Right lobe of liver (tissue), 6 donors: ENCODE data around the gene IAPP. TPM values are rescaled to one million over a fixed set of nuclear protein-coding genes. Genes with fewer than 3 reads are reported as not detected.
A peak's percentile ranks its signal among the peaks of the same experiment; 100 is the strongest.

Experiments
- ATAC-seq, 4 donors: fragments of 200-7000 bp; cut with Tn5 transposase; one replicate each; pipeline ENCODE4 v1.9.1; 2020; ENCODE audit warnings: mild to moderate bottlenecking in 4 of 4, moderate library complexity in 4 of 4
- DNase-seq, 3 donors: peaks; one replicate each; pipeline ENCODE4 v3.0.0-alpha.2; 2020
- H3K27ac ChIP-seq, 3 donors: fragments of 200-600 bp; one replicate each; pipeline ENCODE4 v1.8.0; 2022
- H3K27me3 ChIP-seq, 2 donors: fragments of 200-600 bp; one replicate each; pipeline ENCODE4 v1.8.0; 2022
- H3K36me3 ChIP-seq, 4 donors: fragments of 200-600 bp; sonication (generic) in 1 of 4; one replicate each; pipeline versions ENCODE4 v1.5.1 to v1.8.0; 2017 to 2022; ENCODE audit warnings: control low read depth in 1 of 4
- H3K4me1 ChIP-seq, 4 donors: fragments of 200-600 bp; sonication (generic) in 1 of 4; one replicate each; pipeline versions ENCODE4 v1.5.1 to v1.8.0; 2017 to 2022; ENCODE audit warnings: control low read depth in 1 of 4
- H3K4me3 ChIP-seq, 3 donors: fragments of 200-600 bp; one replicate each; pipeline ENCODE4 v1.8.0; 2022
- H3K9me3 ChIP-seq, 4 donors: fragments of 200-600 bp; sonication (generic) in 1 of 4; one replicate each; pipeline versions ENCODE4 v1.5.1 to v1.8.0; 2017 to 2022; ENCODE audit warnings: control low read depth in 1 of 4
- CTCF ChIP-seq, 4 donors: fragments of 200-600 bp in 3 of 4; fragments of 450-650 bp in 1 of 4; IDR thresholded peaks; one replicate each; pipeline versions ENCODE4 v1.5.1 to v1.8.0; 2016 to 2022; ENCODE audit warnings: antibody characterized with exemption in 4 of 4, mild to moderate bottlenecking in 2 of 4
- POLR2A ChIP-seq: fragments of 450-650 bp; IDR thresholded peaks from one replicate; pipeline ENCODE4 v1.6.1; 2017; ENCODE audit warnings: antibody characterized with exemption, mild to moderate bottlenecking
- WGBS: methylation state at CpG from one replicate; pipeline ENCODE4 v1.1.6; 2018; ENCODE audit warnings: low coverage, low lambda C conversion rate; ENCODE audit not compliant: insufficient coverage; ENCODE audit errors: missing lambda C conversion rate; 5-methylcytosine and 5-hydroxymethylcytosine counted together
- intact Hi-C, 2 donors: fragments of 100-400 bp; cut with DNase I; formaldehyde crosslinking; loops; one replicate each; pipeline versions ENCODE4 v1.11.2 to v1.14.1; 2022
- total RNA-seq, 6 experiments: library from RNA; depleted of rRNA in 2 of 6; stranded (reverse); fragments of >200 nt in 2 of 6; fragmentation: NEBNext Ultra II Directional in 3 of 6; extraction: Animal tissue kit (Norgen Biotek cat#: 25700) in 3 of 6; gene quantifications; one replicate each; pipeline versions ENCODE4 v1.1.0 to v1.2.4, GENCODE V29; 2016 to 2023
- donor health status: DM: no; HTN: yes; CAD: no.
- donor health status: DM: no; HTN: no; CAD: no.
- donor health status: DM: no; HTN: no; CAD: no.
- donor health status: DM: no; HTN: yes; CAD: no.
- donor health status: DM: no; HTN: yes; CAD: no.

Gene IAPP
- total RNA-seq, 6 experiments from 2014 or later: 0.22 TPM; not detected in 5

- intact Hi-C loops: no loop called here
- H3K4me3 ChIP-seq: peak within 1 kb of the TSS in 1 of 3 donors; percentile 28
- H3K36me3 ChIP-seq: no peaks in the 10 kb centered on the region
- 38% methylated on average over 3 of the region's 3 CpGs for WGBS
- peak within 1 kb of the TSS in 2 of 3 donors; percentile 41 to 71 for H3K27ac ChIP-seq
- peaks cover 0 to 29% (median 15%) of the 10 kb centered on the region in 4 donors for H3K4me1 ChIP-seq
- no peak for DNase-seq
- no peak for TF ChIP-seq CTCF (IDR thresholded peaks at IDR 0.05)
- TF ChIP-seq POLR2A: no peak
- ATAC-seq: peak; percentile 11 to 72 (median 34)
- H3K27me3 ChIP-seq: no peaks in the 10 kb centered on the region
- no peaks in the 10 kb centered on the region for H3K9me3 ChIP-seq
Measured at GRCh38 chr12:21334771-21335325, 37.9 kb upstream of the IAPP start, which contains the start of gene SLCO1A2. TSS of gene SLCO1A2 (minus strand) at chr12:21334917. CDS start at chr12:21334647, 270 bp downstream.

- DNase-seq: peak; percentile 43 to 76 (median 69)
- Histone ChIP-seq H3K4me3 (no peak overlapping the region), H3K36me3 (no peaks in the 10 kb centered on the region), H3K27ac (peak overlapping the region in 1 of 3 donors; percentile 71), H3K27me3 (no peaks in the 10 kb centered on the region), H3K4me1 (peaks cover 0 to 29% (median 15%) of the 10 kb centered on the region in 4 donors), H3K9me3 (no peaks in the 10 kb centered on the region)
- TF ChIP-seq CTCF (IDR thresholded peaks at IDR 0.05) (no peak), POLR2A (no peak)
- WGBS: 18% methylated on average over 5 of the region's 5 CpGs
- intact Hi-C loops: no loop called here
- ATAC-seq: peak; percentile 86 to 97 (median 93)
Measured at GRCh38 chr12:21336656-21337055, 36.0 kb upstream of the IAPP start.

GRCh38 chr12:21337453-21337852 lies 35.2 kb upstream of the IAPP start:
- TF ChIP-seq CTCF (IDR thresholded peaks at IDR 0.05) (no peak), POLR2A (no peak)
- Histone ChIP-seq H3K9me3 (no peaks in the 10 kb centered on the region), H3K27ac (no peak overlapping the region), H3K4me3 (no peak overlapping the region), H3K36me3 (no peaks in the 10 kb centered on the region), H3K27me3 (no peaks in the 10 kb centered on the region), H3K4me1 (peaks cover 0 to 29% (median 15%) of the 10 kb centered on the region in 4 donors)
- ATAC-seq: no peak
- DNase-seq: no peak
- intact Hi-C loops: no loop called here

GRCh38 chr12:21337959-21338744 lies 34.5 kb upstream of the IAPP start:
- WGBS: 88% methylated on average over 5 of the region's 6 CpGs
- TF ChIP-seq CTCF (IDR thresholded peaks at IDR 0.05) (no peak), POLR2A (no peak)
- no peaks in the 10 kb centered on the region for H3K9me3 ChIP-seq

More at GRCh38 chr12:21337959-21338744, 34.5 kb upstream of the IAPP start:
- ATAC-seq: no peak
- intact Hi-C loops: no loop called here
- no peak for DNase-seq
- no peak overlapping the region for H3K4me3 ChIP-seq
- H3K27me3 ChIP-seq: no peaks in the 10 kb centered on the region
- H3K36me3 ChIP-seq: no peaks in the 10 kb centered on the region
- no peak overlapping the region for H3K27ac ChIP-seq
- peaks cover 0 to 29% (median 15%) of the 10 kb centered on the region in 4 donors for H3K4me1 ChIP-seq
